22Rv1 (cell line): ENCODE data around the gene NFIA.
"Not testable (repeated sequence)": the region's sequence is repeated elsewhere in the genome, so short reads cannot be mapped to it uniquely, and the experiment has no call there.

Experiments used
- H3K27ac ChIP-seq: fragments of 450-650 bp; 2 replicates; pipeline ENCODE4 v1.5.1; 2017
- ZFX ChIP-seq: fragments of 450-650 bp; IDR thresholded peaks from 2 replicates; pipeline ENCODE4 v1.6.1; 2017; ENCODE audit warnings: antibody characterized with exemption, borderline replicate concordance
- TF ChIP-seq, protein P1 (sequence below): fragments of 450-650 bp; IDR thresholded peaks from 2 replicates; pipeline ENCODE4 v1.5.1; 2017; ENCODE audit warnings: mild to moderate bottlenecking

NFIA gene

DNA sequence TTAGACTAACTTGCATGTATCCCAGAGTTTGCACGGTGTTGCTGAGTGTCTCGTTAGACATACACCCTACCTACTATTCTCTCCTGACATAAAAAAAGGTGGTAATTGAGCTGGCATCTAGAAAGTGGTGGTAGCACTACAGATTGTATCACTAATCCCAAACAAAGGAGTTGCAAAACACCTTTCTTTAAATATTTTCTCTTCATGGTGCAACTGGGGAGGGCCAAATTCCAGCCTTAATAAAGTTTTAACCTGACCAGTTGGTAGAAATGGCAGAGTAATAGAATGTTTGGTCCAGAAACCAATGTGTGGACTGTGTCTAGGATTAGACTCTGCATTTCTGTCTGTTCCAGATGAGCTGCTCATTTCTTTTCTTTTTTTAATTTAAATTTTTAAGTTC is 40.0 kb downstream of the NFIA start:
- no peak for TF ChIP-seq ZFX
- TF ChIP-seq, protein P1, sequence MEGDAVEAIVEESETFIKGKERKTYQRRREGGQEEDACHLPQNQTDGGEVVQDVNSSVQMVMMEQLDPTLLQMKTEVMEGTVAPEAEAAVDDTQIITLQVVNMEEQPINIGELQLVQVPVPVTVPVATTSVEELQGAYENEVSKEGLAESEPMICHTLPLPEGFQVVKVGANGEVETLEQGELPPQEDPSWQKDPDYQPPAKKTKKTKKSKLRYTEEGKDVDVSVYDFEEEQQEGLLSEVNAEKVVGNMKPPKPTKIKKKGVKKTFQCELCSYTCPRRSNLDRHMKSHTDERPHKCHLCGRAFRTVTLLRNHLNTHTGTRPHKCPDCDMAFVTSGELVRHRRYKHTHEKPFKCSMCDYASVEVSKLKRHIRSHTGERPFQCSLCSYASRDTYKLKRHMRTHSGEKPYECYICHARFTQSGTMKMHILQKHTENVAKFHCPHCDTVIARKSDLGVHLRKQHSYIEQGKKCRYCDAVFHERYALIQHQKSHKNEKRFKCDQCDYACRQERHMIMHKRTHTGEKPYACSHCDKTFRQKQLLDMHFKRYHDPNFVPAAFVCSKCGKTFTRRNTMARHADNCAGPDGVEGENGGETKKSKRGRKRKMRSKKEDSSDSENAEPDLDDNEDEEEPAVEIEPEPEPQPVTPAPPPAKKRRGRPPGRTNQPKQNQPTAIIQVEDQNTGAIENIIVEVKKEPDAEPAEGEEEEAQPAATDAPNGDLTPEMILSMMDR = no peak
- H3K27ac ChIP-seq = no peak overlapping the region

DNA sequence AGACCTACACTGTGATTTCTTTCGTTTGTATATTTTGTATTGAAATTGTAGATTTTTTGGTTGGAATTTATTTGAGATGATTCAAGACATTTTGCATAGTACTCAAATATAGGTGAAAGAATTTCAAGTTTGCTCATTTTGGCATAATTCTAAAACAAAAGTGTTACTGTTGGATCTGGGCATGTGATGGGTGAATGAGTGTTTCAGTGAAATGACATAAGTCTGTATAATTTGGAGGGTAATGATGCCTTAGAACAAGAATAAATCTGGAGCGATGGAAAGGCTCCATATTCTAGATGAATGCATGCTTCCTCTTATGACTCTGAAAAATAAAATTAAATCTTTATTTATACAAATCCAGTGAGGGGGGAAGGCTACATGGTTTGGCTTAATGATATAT is 41.0 kb downstream of the NFIA start:
- TF ChIP-seq, protein P1 = no peak
- TF ChIP-seq ZFX = no peak

DNA sequence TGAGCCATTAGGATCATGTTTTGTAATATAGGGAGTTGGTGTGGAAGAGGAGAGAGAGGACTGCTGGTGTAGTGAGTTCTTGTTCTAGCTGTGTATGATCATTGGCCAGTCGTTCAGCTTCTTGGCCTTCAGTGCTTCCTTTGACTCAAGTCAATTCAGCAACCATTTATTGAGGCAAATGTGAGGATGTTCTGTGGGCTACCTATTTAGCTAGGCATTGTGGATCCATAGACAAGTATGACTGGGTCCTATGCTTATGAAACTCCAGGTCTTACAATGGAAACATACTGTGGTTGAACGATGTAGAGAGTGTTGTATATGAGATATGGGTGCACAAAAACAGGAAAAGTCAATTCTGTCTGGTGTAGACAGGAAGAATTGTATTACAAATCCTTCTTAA is 41.7 kb downstream of the NFIA start:
- TF ChIP-seq, protein P1 = no peak
- TF ChIP-seq ZFX = no peak
- no peak overlapping the region for H3K27ac ChIP-seq

More for the DNA sequence above, 41.0 kb downstream of the NFIA start:
- H3K27ac ChIP-seq = no peak overlapping the region

DNA sequence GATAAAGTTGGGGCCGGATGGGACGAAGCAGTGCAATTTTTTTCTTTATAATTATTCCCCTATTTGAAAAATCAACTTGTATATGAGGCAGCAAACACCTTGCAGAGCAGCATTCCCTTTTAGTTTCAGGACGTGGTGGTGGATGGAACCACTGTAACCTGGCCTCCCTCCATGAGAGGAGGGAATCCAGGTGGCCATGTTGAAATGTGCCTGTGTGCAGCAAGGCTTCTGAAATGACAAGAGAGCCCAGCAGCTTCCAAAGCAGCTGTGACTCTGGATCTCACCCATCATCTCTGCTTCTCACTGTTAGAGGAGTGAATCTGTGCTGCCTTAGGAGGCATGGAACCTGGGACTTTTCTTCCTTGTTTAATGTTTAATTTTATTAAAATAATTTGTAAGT is 42.3 kb downstream of the NFIA start:
- TF ChIP-seq ZFX = no peak
- TF ChIP-seq, protein P1 = no peak
- no peak overlapping the region for H3K27ac ChIP-seq

DNA sequence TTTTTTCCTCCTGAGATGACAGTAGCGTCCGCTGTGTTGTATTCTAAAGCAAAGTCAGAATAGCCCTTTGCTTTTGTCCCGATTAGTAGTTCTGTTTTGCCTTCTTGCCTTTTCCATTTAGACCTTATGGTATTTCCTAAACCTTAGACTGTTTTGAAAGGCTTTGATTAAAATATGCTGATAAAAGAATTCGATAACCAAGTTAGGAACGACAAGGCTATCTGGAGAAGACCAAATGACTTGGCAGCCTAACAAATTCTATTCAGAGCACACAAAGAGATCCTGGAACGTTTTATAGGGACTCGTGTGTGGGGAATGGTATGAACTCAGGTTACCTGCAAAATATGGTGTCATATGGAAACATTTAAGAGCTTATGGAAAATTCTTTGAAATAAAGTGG is 42.9 kb downstream of the NFIA start:
- TF ChIP-seq, protein P1 = no peak
- TF ChIP-seq ZFX = no peak
- no peak overlapping the region for H3K27ac ChIP-seq

DNA sequence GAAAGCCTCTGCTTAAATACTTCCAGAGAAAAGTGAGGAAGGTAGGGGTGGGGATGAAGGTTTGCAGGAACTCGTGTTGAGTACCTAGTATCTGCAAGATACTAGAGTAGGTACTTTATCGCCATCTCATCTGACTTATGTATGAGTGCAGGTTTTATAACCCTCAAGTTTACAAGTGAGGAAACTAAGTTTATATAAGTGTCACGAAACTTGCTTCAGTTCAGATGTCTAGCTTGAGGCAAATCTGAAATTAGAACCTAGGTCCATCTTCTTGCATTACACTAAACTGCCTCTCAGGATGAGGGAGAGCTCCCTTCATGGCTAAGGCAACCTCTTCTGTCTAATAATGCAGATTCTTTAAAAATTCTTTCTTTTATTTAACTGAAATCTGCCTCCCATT is 43.5 kb downstream of the NFIA start:
- no peak overlapping the region for H3K27ac ChIP-seq
- TF ChIP-seq, protein P1 = no peak
- TF ChIP-seq ZFX = no peak

DNA sequence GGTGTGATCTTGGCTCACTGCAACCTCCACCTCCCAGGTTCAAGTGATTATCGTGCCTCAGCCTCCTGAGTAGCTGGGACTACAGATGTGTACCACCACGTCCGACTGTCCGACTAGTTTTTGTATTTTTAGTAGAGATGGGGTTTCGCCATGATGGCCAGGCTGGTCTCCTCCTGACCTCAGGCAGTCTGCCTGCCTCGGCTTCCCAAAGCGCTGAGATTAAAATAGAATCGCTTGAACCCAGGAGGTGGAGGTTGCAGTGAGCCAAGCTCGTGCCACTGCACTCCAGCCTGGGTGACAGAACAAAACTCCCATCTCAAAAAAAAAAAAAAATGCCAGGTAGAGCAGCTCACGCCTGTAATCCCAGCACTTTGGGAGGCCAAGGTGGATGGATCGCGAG is 44.5 kb downstream of the NFIA start:
- not testable (repeated sequence) for H3K27ac ChIP-seq

DNA sequence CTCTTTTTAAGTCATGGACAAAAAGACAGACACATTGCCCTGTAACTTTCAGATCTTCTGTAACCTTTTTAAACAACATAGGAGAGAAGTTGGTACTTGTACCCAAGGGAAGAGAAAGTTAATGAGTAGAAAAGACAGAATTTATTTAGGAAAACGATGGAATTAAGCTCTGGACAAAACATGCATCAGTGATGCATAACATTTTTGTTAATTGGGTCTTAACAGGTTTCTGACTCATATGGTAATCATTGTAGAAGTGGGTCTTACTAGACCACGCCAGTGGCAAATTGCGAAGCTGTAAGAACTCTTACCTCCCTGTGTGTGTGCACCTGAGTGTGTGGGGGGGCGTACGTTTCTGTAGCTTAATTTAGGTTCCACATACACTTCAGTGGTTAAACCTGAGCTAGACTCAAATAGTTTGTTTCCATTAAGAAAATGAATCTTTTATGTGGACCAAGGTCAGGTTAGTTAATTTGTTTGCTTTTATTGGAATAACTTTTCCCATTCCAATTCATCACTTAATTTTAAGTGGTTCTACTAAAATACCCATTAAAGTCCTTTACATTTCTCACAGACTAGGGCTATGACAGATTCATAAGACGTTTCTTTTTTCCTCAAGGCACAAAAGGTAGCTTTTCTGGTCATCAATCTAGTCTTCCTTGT is 48.1 kb downstream of the NFIA start:
- no peak overlapping the region for H3K27ac ChIP-seq
- TF ChIP-seq ZFX = no peak
- TF ChIP-seq, protein P1 = no peak
